ENCODE results near the gene RFXANK.
"Not testable (repeated sequence)": the region's sequence is repeated elsewhere in the genome, so short reads cannot be mapped to it uniquely, and the experiment has no call there.

RFXANK gene

DNA sequence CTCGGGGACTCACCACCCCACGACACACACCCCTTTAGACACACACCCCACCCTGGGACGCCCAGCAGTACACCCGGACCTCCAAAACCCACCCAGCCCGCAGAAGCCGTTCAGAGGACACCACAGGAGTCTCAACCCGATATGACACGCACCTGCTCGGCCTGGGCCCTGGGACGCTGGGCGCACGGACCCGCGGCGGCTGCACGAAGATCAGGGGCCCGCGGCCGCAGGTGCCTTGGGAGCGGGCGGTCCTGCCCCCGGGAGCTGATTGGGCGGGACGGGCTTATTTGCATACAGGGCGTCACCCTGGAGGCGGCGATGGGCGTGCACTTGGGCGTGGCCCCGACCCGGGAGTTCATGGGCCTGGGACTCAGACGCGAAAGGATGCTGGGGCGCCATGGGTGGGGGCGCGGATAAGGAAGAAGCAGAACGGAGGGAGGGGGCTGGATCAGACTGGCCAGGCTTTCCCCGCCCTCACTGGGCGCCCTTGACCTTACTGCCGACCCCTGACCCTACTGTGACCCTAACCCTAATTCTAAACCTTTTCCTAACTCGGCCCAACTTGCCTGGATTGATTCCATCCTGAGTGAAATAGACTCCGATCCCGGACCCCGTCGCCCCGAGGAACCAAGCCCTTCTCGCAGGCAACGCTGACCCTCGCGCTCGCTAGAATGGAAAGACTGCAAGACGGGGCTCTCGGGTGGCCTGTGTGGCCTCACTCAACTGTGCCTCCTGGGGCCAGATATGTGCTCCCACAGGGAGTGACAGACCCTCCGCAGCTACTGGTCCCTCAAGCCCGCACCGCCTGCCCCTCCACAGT is 21.8 kb upstream of the RFXANK start, which contains the start of gene MEF2B:
TSS of gene MEF2B (minus strand) at position 211 of the 820 bp plus-strand sequence. CDS start 19,528 bp downstream, outside the sequence.
- peak in 1 of 2 donors; percentile 35 for DNase-seq

DNA sequence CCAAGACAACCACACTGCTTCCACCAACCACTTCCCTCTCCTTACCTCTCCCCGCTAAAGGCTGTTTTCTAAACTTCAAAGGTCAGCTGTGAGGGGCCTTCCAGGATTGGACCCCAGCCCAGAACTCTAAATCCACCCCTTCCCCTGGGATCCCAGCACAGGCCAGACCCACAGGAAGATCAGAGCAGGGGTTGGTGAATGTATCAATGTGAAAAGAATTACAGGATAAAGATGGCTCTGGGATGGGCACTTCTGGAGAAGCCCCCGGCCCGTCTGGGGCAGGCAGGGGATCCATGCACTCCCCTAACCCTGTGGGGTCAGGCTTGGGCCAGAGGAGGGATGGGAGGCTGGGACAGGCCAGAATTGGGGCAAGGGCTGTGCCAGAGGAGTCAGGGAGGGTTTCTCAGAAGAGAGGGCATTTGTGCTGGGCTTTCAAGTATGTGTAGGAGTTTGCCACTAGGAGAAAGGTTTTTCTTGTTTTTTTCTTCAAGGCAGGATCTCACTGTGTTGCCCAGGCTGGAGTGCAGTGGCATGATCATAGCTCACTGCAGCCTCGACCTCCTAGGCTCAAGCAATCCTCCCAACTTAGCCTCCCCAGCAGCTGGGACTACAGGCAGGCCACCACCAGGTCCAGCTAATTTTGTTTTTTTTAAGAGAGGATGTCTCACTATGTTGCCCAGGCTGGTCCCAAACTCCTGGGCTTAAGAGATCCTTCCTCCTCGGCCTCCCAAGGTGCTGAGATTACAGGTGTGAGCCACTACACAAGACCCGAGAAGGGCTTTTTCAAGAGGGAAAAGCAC is 21.0 kb upstream of the RFXANK start:
- DNase-seq, result no peak

DNA sequence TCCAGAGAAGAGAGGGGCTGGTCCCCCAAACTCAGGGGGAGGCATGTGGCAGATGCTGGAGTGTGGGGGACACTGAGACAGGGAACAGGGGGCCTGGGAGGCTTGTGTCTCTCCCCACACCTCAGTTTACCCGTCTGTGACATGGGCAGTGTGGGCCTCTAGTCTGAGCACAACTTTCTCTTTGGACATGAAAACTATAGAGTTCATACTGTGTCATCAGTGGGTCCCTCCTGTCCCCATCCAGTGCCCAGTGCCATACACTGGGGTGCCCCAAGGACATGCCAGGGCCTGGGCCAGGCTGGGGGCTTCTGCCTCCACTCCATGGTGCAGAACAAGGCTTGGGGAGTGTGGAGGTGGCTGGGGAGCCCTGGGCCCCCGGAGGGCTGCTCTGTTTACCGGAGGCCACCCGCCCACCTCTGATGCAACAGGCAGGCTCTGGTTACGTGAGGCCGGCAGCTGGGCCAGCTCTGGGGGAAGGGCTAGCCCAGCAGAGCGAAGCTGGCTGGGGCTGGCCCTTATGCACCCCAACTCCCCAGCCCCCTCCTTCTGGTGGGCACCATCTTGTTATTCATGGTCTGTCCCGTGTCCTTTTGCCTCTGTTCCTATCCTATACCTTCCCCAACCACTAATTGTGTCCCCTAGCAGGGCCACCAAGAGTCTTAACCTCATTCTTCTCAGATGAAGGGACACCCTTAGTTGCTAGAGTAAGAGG is 20.1 kb upstream of the RFXANK start:
- DNase-seq, result no peak

DNA sequence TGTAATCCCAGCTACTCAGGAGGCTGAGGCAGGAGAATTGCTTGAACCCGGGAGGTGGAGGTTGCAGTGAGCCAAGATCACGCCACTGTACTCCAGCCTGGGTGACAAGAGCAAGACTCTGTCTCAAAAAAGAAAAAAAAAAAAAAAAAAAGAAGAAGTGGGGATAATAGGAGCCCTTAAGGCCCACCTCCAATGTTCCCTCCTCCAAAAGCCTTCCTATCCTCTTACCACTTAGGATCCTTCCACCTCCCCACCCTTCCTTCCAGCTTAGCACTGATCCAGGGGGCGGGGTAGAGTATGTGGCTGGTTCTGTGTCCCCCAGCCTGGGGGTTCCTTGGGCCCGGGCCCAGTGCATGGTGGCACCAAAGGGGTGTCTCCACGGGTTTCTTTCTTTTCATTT is 18.8 kb upstream of the RFXANK start:
- not testable (repeated sequence) for DNase-seq

DNA sequence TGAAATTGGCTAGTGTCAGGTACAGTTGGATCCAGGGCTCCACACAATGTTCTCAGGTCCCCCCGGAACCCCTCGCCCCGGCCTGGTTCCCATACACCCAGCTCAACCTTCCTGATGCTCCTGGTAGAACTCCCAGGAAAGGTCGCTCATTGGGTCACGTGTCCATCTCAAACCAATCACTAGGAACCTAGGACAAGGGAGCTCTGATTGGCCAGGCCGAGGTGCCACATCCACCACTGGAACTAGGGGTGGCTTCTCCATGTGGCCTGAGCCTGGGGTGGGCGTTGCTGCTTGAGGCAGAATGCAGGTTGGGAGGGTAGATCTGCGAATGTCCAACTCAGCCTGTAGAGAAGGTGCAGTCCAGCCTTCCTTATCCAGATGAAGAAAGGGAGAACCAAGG is 15.1 kb upstream of the RFXANK start:
- DNase-seq, result no peak

DNA sequence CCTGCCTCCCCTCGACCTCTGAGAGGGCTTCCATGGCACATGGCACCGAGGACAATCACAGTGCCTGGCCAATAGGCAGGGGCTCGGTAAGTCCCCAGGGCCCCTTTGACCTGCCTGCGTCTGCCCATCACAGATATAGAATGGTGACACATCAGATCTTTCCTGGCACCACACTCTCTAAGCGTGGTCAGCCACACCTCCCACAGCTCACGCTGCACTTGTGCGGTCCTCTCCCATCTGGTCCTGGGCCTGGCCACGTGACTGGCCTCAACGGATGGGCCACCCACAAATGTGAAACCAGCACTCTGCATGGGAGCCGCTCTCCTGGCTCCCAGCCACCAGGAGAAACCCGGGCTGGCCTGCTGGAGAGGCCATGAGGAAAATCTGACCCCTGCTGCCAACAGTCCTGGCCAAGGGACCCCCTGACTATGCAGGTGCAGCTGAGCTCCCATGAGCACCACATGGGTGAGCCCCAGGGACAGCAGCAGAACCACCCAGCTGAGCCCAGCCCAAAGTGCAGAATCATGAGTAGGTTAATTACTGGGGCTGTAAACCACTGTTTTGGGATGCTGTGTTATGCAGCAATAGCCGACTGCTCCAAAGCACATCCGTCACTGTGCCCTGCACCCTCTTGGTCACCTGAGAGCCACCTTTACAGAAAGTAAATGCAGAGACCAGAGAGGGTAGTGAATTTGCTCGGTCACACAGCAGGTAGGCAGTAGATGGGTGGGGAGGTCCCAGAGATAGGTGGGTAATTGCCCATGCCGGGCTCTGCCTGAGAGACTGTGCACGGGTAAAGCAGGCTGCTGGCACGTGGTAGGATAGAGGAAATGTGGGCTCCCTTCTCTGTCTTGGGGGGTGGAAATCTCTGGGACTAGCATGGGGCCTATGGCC is 12.3 kb upstream of the RFXANK start:
- DNase-seq, result no peak

DNA sequence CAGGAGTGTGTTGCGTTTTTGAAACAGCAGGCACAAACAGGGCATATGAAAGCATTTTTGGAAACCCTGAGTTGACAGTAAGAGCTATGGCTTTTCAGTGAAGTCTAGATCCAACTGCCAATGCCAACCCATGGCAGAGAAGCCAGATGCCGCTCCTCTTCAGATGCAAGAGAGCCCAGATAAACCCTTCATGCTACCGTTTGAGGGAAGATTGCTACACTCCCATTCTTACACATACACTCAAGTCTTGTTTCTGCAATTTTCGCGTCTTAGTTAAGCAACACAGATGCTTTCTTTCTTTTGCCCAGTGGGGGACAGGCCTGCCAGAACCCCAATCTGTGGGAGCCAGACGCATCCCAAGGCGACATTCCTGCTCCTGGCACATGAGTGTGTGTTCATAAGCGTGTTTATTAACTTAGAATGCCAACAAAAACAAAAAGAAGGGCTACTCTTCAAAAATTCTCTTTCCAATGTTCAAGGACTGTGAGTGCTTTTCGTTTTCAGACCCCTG is 10.5 kb upstream of the RFXANK start:
- DNase-seq, result no peak

DNA sequence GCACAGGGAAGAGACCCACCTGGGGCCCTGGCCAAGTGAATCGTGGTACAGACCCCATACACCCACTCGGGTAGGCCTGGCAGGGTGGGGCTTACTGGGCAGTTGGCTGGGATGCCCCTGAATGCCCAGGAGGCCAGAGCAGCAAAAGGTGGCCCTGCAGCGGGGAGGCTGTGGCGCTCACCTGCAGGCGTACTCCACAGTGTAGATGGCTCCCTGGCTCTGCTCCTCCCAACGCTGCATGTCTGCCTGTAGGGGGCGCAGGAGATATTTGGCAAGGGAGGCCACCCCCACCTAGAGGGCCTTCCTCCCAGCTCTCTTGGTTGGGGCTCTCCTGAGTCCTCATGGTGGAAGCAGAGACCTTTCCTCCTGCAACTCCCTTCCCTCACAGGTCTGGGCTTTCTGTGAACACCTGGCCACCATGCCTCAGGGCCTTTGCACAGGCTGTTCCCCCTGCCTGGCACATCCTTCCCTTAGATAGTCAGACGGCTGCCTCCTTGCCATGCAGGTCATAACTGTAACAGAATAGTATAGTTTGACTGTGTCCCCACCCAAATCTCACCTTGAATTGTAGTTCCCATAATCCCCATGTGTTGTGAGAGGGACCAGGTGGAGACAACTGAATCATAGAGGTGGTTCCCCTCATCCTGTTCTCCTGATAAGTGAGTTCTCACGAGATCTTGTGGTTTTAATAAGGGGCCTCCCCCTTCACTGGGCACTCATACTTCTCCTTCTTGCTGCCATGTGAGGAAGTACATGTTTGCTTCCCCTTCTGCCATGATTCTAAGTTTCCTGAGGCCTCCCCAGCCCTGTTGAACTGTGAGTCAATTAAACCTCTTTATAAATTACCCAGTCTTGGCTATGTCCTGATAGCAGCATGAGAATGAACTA is 6.0 kb upstream of the RFXANK start:
- no peak for DNase-seq

DNA sequence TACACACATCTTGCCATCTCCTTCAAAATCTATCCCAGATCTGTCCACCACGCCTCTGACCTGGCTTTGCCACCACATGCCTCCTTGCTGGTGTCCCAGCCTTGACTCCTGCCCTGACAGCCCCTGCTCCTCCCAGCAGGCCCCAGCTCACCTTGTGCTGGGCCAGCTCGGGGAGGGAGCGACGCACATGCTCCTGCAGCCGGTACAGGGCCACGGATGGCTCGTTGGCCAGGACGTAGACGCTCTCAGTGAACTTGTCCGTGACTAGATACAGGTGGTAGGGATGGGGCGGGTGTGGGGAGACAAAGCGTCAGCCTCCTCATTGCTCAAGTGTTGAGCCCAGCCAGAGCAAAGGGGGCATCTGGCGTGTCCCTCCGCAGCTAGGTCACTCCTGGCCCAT is 5.3 kb upstream of the RFXANK start:
- no peak for DNase-seq

DNA sequence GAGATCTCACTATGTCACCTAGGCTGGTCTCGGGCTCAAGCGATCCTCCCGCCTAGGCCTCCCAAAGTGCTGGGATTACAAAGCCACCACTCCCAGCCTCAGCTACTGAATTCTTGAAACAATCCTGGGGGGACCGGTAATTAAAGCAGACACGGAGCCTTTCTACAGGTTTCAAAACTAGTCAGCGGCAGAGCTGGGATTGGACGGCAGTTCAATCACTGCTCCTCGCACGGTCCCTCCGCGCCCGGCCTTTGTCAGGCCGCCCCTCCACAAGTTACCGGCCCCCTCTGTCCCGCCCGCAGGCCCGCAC is 335 bp upstream of the RFXANK start:
- no peak for DNase-seq

DNA sequence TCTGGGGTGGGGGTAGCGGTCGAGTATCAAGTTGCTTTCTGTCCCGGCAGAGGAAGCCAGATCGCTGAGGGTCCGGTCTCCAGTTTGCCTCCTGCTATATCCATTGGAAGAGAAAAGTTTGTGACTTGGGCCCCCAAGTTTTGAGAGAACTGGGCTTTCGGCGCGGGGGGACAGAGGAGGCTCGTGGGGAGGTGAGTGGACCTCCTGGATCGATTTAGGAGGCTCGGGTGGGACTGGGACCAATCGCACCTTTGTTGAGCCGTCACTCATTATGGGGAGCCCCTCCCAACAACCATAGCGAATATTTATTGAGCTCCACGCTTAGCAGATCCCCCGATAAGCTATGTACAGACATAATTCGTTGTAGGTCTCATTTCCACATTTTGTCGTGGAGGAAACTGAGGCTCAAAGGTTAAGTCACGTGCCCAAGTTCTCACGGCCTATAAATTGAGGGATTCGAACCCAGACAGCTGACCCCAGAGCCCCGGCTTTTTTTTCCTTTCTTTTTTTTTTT is 909 bp downstream of the RFXANK start:
- no peak for DNase-seq

DNA sequence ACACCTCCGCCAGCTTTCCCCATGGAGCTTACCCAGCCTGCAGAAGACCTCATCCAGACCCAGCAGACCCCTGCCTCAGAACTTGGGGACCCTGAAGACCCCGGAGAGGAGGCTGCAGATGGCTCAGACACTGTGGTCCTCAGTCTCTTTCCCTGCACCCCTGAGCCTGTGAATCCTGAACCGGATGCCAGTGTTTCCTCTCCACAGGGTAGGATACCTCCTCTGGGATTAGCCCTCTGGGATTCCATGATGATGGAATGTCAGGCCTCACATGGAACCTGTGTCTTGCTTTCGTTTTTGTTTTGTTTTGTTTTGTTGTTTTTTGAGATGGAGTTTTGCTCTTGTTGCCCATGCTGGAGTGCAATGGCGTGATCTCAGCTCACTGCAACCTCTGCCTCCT is 1.9 kb downstream of the RFXANK start:
- no peak for DNase-seq

DNA sequence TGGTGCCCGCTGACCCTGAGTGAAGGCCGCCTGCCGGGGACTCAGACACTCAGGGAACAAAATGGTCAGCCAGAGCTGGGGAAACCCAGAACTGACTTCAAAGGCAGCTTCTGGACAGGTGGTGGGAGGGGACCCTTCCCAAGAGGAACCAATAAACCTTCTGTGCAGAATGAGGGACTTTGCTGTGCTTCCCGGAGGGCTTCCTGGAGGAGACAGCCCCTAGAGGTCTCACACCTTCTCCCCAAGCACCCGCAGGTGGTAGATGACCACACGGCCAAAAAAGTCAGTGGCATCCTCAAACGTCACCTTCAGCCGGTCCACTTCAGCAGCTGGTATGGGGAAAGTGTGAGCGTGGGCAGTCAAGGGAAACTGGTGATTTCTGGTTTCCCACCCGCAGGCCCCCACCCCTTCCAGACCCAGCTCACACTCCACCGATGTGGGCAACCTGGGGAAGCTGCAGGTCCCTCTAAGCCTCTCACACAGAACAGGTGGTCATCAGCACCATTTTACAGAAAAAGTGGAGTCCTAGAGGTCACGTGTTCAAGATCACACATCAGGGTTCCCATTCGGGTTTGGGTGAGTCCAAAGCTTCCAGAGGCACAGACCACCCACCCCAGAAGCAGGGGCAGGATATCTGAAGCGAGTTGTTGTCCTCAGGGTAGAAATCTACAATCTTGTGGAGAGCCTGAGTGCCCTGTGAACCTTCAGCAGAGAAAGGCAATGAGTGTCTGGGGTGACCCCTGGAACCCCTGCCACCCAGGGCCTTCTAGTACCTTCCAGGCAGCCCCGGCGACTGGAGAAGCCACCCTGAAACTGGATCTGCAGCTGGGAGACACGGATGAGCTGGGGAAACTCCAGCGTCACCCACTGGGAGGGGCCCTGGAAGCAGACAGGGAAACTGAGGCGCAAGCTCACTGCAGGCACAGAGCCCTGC is 9.9 kb downstream of the RFXANK start:
- no peak for DNase-seq

DNA sequence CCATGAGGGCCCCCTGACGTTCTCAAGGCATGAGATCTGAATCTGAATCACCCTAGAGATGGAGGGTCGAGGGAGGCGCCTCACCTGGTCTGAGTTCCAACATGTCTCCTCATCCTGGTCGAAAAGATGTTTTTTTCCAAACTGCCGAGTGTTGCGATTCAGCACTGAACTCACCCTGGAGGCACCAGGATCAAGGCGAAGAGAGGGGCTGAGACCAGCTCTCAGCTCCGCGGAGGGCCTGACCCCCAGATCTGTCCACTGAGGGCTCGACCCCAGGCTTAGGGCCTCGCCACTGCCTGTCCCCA is 10.6 kb downstream of the RFXANK start:
- DNase-seq, result no peak

DNA sequence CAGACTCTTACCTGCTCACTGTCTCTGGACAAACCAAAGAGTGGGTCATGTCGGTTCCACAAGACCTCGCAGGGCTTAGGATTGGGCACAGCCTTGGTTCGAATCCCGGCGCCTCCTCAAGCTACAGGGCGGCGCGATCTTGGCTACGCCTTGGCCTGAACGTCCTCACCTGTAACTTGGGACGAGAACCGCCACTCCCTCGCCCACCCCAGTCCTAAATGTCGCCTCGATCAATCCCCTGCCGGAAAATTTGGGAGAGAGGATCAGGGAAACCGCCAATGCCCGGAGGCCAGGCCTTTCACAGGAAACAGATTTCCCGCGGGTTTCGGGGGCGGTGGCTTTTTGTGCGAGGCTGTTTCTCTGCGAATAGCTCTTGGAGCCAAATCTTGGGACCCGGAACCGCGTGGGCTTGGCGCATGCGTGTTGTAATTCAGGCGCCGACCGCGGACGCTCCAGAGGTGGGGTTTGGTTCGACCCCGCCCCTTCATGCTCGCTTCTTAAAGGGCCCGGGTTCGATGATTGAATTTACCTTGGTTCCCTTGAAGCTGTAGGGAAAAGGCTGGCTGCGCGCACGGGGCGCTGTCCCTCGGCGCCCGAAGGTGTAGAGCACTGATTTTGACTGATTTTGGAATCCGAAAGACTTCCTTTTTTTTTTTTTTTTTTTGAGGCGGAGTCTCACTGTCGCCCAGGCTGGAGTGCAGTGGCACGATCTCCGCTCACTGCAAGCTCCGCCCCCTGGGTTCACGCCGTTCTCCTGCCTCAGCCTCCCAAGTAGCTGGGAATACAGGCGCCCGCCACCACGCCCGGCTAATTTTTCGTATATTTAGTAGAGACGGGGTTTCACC is 11.2 kb downstream of the RFXANK start, which contains the start of gene NR2C2AP:
TSS of gene NR2C2AP (minus strand) at position 403 of the 845 bp plus-strand sequence. CDS start at position 49, 354 bp downstream.
- peak; percentile 72 to 77 for DNase-seq

DNA sequence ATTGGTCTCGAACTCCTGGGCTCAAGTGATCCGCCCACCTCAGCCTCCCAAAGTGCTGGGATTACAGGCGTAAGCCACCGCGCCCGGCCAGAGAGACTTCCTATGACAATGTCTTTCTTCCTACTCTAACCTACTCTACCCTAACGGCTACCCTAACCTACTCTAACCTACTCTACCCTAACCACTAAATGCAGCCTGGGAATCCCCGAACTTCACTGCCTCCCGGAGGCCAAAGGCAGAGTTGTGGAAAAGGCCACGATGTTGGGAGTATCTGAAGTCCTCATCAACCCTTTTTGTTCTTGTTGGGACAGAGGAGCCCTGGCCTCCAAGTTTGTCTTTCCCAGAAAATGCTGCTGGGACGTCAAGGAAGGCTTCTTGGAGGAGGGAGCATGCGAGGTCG is 12.1 kb downstream of the RFXANK start:
- DNase-seq, result no peak

DNA sequence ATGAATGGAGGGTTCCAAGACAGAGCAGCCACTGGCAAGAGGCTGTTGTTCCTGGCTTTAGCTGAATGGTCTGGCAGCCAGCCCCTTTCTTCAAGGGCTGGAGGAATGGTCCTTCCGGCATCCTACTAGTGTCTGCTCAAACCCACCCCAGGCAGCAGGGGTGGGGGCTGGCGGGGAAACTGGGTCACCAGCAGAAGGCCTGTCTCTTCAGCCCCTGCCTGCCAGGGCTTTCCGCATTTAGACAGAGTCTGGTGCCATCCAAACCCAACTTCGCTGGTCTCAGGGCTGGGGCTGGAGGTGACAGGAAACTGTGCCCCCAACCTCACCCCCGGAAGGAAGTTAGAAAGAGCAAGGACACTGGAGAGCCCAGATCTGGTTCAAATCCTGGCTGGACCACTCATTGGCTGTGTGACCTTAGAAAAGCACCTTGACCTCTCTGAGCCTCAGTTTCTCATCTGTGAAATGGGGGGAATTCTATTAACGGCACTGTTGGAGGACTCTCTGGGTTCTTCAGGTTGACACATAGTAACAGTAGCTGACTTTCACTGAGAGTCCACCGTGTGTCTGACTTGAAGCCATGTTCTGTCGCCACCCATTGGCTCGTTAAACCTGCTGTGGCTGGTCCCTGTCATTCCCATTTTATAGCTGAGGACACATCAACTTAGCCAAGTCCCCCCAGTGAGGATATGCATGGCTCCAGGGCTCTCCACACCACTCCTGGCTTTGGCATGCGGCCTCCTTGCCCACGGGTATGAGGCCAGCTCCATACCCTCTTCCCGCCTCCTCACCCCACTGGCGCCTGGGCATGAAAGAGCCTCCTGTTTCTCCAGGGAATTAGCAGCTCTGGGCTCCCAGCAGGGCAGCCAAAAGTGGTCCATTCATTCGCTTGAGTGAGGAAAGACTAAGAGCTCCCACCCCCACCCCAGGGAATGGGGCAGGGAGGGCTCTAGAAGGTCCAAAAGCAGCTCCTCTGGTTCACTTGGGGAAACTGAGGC is 13.7 kb downstream of the RFXANK start:
- peak; percentile 38 to 45 for DNase-seq

DNA sequence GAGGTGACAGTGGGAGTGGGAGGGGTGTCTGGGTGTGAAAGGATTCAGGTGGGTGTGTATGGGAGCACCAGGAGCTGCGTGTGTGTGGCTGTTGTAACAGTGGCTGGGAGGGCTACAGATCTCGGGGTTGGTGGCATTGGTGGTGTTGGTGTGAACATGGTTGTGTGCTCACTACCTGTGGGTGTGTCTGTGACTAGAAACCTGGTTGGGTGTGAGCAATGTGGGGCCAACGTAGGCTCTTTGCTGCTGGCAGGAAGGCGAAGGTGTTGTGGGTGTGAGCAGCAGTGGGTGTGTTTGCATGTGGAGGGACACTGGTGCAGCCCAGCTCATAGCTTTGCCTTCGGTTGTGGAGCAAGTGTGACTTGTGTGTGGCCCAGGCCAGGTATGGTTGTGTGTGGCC is 14.9 kb downstream of the RFXANK start:
- no peak for DNase-seq

Measured in hippocampal formation (tissue), 2 donors.